ENCODE results near the gene GTPBP10. TPM values are rescaled to one million over a fixed set of nuclear protein-coding genes. Genes with fewer than 3 reads are reported as not detected.

GTPBP10 gene
- total and polyA plus RNA-seq, 2 of the 13 experiments (the other 11 are each of a cell fraction or from before 2014, with no cell fraction given): 13.3 to 38.7 TPM

DNA sequence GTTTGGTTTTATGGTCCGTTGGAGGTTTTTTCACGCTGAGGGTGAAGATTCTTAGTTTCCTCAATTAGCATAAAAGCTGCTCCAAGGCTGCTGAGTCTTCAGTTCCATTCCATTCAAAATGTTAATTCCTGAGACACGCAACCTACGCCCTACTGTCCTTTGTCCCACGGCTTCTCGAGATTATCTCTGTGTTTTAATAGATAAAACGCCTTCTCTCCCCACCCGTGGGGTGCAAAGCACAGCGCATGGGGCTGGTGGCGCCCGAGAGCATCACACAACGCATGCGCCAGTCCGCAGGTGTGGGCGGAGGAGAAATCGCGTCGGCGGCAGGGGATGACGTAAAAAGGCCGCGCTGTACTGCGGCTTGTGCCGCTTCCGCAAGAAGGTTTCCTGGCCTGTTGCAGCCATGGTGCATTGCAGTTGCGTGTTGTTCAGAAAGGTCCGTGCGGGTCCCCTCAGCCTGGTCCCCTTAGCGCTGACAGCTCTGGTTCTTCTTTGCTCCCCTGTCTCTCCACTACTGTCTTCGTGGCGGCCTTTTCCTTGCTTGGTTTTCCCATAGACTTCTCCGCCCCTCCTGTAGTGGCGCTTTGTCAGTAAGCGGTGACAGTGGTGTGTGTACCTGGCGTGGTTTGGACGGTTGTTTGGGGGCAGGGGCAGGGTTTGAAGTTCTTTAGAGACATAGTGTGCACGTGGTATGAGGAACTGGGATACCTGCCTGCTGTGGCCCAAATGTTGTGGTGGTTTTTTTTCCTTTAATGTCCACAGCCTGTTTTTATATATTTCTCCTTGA lies at the start of gene GTPBP10 (continued):
- no peak for TF ChIP-seq ZNF264 (CRISPR knock-in tag; IDR thresholded peaks at IDR 0.05)
- TF ChIP-seq, protein P1, sequence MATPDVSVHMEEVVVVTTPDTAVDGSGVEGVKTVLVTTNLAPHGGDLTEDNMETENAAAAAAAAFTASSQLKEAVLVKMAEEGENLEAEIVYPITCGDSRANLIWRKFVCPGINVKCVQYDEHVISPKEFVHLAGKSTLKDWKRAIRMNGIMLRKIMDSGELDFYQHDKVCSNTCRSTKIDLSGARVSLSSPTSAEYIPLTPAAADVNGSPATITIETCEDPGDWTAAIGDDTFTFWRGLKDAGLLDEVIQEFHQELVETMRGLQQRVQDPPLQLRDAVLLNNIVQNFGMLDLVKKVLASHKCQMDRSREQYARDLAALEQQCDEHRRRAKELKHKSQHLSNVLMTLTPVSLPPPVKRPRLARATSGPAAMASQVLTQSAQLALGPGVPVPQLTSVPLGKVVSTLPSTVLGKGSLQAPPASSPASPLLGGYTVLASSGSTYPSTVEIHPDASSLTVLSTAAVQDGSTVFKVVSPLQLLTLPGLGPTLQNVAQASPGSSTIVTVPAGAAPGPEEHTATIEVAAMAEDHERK (CRISPR knock-in tag; IDR thresholded peaks at IDR 0.05; ENCODE audit: low read depth): peak; percentile 55; the same call in 1 of the 2 replicates
- TF ChIP-seq ZNF510 (CRISPR knock-in tag; IDR thresholded peaks at IDR 0.05; ENCODE audit: low read depth): peak; percentile 65; the same call in 1 of the 2 replicates
- TF ChIP-seq, protein P2, sequence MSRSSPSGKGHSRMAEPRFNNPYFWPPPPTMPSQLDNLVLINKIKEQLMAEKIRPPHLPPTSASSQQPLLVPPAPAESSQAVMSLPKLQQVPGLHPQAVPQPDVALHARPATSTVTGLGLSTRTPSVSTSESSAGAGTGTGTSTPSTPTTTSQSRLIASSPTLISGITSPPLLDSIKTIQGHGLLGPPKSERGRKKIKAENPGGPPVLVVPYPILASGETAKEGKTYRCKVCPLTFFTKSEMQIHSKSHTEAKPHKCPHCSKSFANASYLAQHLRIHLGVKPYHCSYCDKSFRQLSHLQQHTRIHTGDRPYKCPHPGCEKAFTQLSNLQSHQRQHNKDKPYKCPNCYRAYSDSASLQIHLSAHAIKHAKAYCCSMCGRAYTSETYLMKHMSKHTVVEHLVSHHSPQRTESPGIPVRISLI (CRISPR knock-in tag; IDR thresholded peaks at IDR 0.05; ENCODE audit: borderline replicate concordance): peak; percentile 42; the same call in 1 of the 2 replicates
- TF ChIP-seq ZNF329 (CRISPR knock-in tag; IDR thresholded peaks at IDR 0.05; ENCODE audit: low read depth): no peak
- no peak for TF ChIP-seq HMGA1 (CRISPR knock-in tag; conservative IDR thresholded peaks at IDR 0.05)
- TF ChIP-seq TGIF2 (CRISPR knock-in tag; IDR thresholded peaks at IDR 0.05): peak; percentile 95
- TF ChIP-seq, protein P3, sequence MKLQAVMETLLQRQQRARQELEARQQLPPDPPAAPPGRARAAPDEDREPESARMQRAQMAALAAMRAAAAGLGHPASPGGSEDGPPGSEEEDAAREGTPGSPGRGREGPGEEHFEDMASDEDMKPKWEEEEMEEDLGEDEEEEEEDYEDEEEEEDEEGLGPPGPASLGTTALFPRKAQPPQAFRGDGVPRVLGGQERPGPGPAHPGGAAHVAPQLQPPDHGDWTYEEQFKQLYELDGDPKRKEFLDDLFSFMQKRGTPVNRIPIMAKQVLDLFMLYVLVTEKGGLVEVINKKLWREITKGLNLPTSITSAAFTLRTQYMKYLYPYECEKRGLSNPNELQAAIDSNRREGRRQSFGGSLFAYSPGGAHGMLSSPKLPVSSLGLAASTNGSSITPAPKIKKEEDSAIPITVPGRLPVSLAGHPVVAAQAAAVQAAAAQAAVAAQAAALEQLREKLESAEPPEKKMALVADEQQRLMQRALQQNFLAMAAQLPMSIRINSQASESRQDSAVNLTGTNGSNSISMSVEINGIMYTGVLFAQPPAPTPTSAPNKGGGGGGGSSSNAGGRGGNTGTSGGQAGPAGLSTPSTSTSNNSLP (IDR thresholded peaks at IDR 0.05; ENCODE audit: low read depth, low read length): no peak
- TF ChIP-seq ZNF3 (CRISPR knock-in tag; IDR thresholded peaks at IDR 0.05): peak; percentile 57; the same call in 1 of the 2 replicates
- TF ChIP-seq, protein P4, sequence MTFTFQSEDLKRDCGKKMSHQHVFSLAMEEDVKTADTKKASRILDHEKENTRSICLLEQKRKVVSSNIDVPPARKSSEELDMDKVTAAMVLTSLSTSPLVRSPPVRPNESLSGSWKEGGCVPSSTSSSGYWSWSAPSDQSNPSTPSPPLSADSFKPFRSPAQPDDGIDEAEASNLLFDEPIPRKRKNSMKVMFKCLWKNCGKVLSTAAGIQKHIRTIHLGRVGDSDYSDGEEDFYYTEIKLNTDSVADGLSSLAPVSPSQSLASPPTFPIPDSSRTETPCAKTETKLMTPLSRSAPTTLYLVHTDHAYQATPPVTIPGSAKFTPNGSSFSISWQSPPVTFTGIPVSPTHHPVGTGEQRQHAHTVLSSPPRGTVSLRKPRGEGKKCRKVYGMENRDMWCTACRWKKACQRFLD (CRISPR knock-in tag; IDR thresholded peaks at IDR 0.05; ENCODE audit: borderline replicate concordance): no peak
- peak; percentile 55 for TF ChIP-seq SOX5 (CRISPR knock-in tag; IDR thresholded peaks at IDR 0.05; ENCODE audit: borderline replicate concordance)
- TF ChIP-seq, protein P5, sequence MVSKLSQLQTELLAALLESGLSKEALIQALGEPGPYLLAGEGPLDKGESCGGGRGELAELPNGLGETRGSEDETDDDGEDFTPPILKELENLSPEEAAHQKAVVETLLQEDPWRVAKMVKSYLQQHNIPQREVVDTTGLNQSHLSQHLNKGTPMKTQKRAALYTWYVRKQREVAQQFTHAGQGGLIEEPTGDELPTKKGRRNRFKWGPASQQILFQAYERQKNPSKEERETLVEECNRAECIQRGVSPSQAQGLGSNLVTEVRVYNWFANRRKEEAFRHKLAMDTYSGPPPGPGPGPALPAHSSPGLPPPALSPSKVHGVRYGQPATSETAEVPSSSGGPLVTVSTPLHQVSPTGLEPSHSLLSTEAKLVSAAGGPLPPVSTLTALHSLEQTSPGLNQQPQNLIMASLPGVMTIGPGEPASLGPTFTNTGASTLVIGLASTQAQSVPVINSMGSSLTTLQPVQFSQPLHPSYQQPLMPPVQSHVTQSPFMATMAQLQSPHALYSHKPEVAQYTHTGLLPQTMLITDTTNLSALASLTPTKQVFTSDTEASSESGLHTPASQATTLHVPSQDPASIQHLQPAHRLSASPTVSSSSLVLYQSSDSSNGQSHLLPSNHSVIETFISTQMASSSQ (IDR thresholded peaks at IDR 0.05; ENCODE audit: low read depth): no peak; the same call in 1 of the 2 replicates
- TF ChIP-seq, protein P5 (CRISPR knock-in tag; IDR thresholded peaks at IDR 0.05; ENCODE audit: borderline replicate concordance): peak; percentile 79; the same call in 1 of the 2 replicates
- peak; percentile 91 for TF ChIP-seq ZNF44 (CRISPR knock-in tag; IDR thresholded peaks at IDR 0.05)
- TF ChIP-seq KLF6 (CRISPR knock-in tag; IDR thresholded peaks at IDR 0.05): peak; percentile 75; the same call in 1 of the 2 replicates
- TF ChIP-seq RXRA (CRISPR knock-in tag; IDR thresholded peaks at IDR 0.05): peak; percentile 59; the same call in 1 of the 2 replicates
- no peak for TF ChIP-seq NCOA5 (CRISPR knock-in tag; IDR thresholded peaks at IDR 0.05)
- peak; percentile 79 for TF ChIP-seq U2AF1 (optimal IDR thresholded peaks at IDR 0.05; ENCODE audit: low read depth, low read length)
- TF ChIP-seq MAZ (IDR thresholded peaks at IDR 0.05; ENCODE audit: borderline replicate concordance, low read depth, low read length): 0 out of 2 replicates have a peak, but pooled peaks have one; percentile 20
- TF ChIP-seq MAZ (CRISPR knock-in tag; IDR thresholded peaks at IDR 0.05; ENCODE audit: low read depth): no peak
